H1 (cell line): ENCODE measurements around the gene IL13.

Experiments
- CREB1 ChIP-seq: IDR thresholded peaks from 2 replicates; pipeline ENCODE4 v1.6.1; 2012; ENCODE audit warnings: inconsistent platforms
- CTBP2 ChIP-seq: IDR thresholded peaks from 2 replicates; pipeline ENCODE4 v1.7.0; 2011; ENCODE audit warnings: borderline replicate concordance, mild to moderate bottlenecking, moderate library complexity, mixed read lengths, low read length; ENCODE audit not compliant: insufficient read depth, insufficient read length
- EGR1 ChIP-seq: IDR thresholded peaks from 2 replicates; pipeline ENCODE4 v1.6.1; 2011; ENCODE audit warnings: low read depth, low read length, borderline replicate concordance
- EP300 ChIP-seq, 2 experiments: IDR thresholded peaks; 1 replicate in 1 of 2; 2 replicates in 1 of 2; pipeline ENCODE4 v1.6.1; 2011 to 2012; ENCODE audit warnings: low read depth in 2 of 2, low read length in 2 of 2, mild to moderate bottlenecking in 2 of 2, borderline replicate concordance in 1 of 2, inconsistent platforms in 1 of 2, moderate library complexity in 1 of 2
- EZH2 ChIP-seq: fragments of 200-600 bp; sonication (generic); IDR thresholded peaks from 2 replicates; pipeline ENCODE4 v1.7.1; 2012; ENCODE audit warnings: low read depth, mild to moderate bottlenecking, moderate library complexity, low read length, inconsistent platforms; ENCODE audit not compliant: severe bottlenecking
- PHF8 ChIP-seq: fragments of 200-600 bp; sonication (generic); conservative IDR thresholded peaks from 2 replicates; pipeline ENCODE4 v1.7.1; 2012; ENCODE audit warnings: low read depth, mild to moderate bottlenecking, inconsistent platforms, low read length, moderate library complexity
- POLR2A ChIP-seq, 2 experiments: IDR thresholded peaks; 1 replicate in 1 of 2; 2 replicates in 1 of 2; pipeline ENCODE4 v1.6.1; 2011; ENCODE audit warnings: low read depth in 2 of 2, low read length in 2 of 2, mild to moderate bottlenecking in 2 of 2; ENCODE audit errors: control extremely low read depth in 1 of 2
- POLR2AphosphoS5 ChIP-seq: IDR thresholded peaks from 2 replicates; pipeline ENCODE4 v1.6.1; 2011; ENCODE audit warnings: low read depth, low read length
- RAD21 ChIP-seq, 2 experiments: IDR thresholded peaks in 1 of 2; conservative IDR thresholded peaks in 1 of 2; 2 replicates each; pipeline ENCODE4 v1.6.1; 2011; ENCODE audit warnings: low read depth in 2 of 2, low read length in 2 of 2, improper control_type of control experiment in 1 of 2, inconsistent platforms in 1 of 2, mild to moderate bottlenecking in 1 of 2, moderate library complexity in 1 of 2
- SIN3A ChIP-seq, 2 experiments: IDR thresholded peaks in 1 of 2; conservative IDR thresholded peaks in 1 of 2; 2 replicates each; pipeline ENCODE4 v1.6.1; 2011 to 2012; ENCODE audit warnings: low read length in 2 of 2, improper control_type of control experiment in 1 of 2, low read depth in 1 of 2, mild to moderate bottlenecking in 1 of 2
- TF ChIP-seq, protein P1 (sequence below), 3 experiments: IDR thresholded peaks; 1 replicate in 2 of 3; 2 replicates in 1 of 3; pipeline versions ENCODE4 v1.5.1 to v1.6.1; 2011; ENCODE audit warnings: low read length in 3 of 3, mild to moderate bottlenecking in 3 of 3, inconsistent platforms in 2 of 3, low read depth in 1 of 3, moderate library complexity in 1 of 3; ENCODE audit not compliant: insufficient read depth in 1 of 3; ENCODE audit errors: control extremely low read depth in 1 of 3
- TF ChIP-seq, protein P2 (sequence below): IDR thresholded peaks from 2 replicates; pipeline ENCODE4 v1.6.1; 2012; ENCODE audit warnings: low read length, inconsistent platforms

DNA sequence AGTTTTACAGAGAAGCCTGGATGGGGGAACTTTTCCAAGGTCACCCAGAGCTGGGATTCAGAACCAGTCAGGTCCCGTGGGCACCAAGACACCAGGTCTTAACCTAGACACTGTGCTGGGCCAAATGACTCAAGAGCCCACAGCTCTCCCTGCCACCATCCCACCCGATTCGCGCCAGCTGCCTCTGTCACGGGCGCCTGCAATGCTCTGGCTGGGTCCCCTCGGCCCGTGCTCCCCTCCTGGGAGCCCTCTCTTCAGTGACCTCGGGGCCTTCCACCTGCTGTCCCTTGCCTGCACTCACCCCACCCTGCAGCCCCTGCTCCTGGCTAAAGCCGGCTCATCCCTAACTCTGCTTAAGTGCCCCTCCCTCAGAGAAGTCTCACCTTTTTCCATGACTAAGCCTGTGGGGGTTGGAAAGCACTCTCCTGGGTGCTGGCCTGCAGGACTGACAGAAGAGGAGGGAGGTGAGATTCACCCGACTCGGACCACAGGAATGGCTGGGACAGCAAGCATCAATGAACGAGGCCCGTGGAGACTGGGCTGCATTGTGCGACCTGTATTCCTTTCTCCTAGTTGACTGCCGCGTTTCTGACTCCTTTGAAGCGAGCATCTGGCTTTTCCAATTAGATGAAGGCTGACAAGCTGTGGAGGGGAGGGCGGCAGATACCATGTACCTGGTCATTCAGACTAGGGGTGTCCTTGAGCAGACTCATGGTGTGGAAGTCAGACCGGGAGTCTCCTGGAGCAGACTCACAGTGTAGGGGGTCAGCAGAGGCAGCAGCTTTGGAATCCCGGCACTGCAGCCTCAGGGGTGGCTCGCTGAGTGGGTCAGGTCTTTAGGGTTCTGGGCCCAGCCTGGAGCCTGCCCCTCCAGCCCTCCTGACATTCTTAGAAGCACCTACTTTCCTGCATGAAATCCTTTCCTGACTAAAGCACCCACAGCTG is 10.1 kb downstream of the IL13 start:
- TF ChIP-seq, protein P1, sequence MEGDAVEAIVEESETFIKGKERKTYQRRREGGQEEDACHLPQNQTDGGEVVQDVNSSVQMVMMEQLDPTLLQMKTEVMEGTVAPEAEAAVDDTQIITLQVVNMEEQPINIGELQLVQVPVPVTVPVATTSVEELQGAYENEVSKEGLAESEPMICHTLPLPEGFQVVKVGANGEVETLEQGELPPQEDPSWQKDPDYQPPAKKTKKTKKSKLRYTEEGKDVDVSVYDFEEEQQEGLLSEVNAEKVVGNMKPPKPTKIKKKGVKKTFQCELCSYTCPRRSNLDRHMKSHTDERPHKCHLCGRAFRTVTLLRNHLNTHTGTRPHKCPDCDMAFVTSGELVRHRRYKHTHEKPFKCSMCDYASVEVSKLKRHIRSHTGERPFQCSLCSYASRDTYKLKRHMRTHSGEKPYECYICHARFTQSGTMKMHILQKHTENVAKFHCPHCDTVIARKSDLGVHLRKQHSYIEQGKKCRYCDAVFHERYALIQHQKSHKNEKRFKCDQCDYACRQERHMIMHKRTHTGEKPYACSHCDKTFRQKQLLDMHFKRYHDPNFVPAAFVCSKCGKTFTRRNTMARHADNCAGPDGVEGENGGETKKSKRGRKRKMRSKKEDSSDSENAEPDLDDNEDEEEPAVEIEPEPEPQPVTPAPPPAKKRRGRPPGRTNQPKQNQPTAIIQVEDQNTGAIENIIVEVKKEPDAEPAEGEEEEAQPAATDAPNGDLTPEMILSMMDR (IDR thresholded peaks at IDR 0.05; ENCODE audit: control extremely low read depth in 1 of 3, insufficient read depth in 1 of 3, low read depth in 1 of 3, low read length in 3 of 3): no peak
- TF ChIP-seq SIN3A (conservative IDR thresholded peaks at IDR 0.05 in 1 of 2, IDR thresholded peaks at IDR 0.05 in 1 of 2; ENCODE audit: low read depth in 1 of 2, low read length in 2 of 2) (no peak), POLR2AphosphoS5 (no peak), PHF8 (no peak), POLR2A (IDR thresholded peaks at IDR 0.05; ENCODE audit: control extremely low read depth in 1 of 2, low read depth in 2 of 2, low read length in 2 of 2) (no peak), EGR1 (no peak), RAD21 (IDR thresholded peaks at IDR 0.05 in 1 of 2, conservative IDR thresholded peaks at IDR 0.05 in 1 of 2; ENCODE audit: low read depth in 2 of 2, low read length in 2 of 2) (no peak), CREB1 (no peak), EZH2 (no peak), EP300 (IDR thresholded peaks at IDR 0.05; ENCODE audit: borderline replicate concordance in 1 of 2, low read depth in 2 of 2, low read length in 2 of 2) (no peak), CTBP2 (no peak)
- TF ChIP-seq, protein P2, sequence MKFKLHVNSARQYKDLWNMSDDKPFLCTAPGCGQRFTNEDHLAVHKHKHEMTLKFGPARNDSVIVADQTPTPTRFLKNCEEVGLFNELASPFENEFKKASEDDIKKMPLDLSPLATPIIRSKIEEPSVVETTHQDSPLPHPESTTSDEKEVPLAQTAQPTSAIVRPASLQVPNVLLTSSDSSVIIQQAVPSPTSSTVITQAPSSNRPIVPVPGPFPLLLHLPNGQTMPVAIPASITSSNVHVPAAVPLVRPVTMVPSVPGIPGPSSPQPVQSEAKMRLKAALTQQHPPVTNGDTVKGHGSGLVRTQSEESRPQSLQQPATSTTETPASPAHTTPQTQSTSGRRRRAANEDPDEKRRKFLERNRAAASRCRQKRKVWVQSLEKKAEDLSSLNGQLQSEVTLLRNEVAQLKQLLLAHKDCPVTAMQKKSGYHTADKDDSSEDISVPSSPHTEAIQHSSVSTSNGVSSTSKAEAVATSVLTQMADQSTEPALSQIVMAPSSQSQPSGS: no peak
